ENCODE measurements around the gene PDCD1LG2. TPM values are rescaled to one million over a fixed set of nuclear protein-coding genes. Genes with fewer than 3 reads are reported as not detected.

PDCD1LG2 gene
- total RNA-seq, 1 experiment from 2014 or later, result not detected

GRCh38 chr9:5620494-5620893, 110.2 kb downstream of the PDCD1LG2 start:
- H3K23ac ChIP-seq (ENCODE audit: insufficient read length, low read depth, low read length), result no peak overlapping the region

More at GRCh38 chr9:5620494-5620893, 110.2 kb downstream of the PDCD1LG2 start:
- Histone ChIP-seq H2AK5ac (ENCODE audit: insufficient read length, low read length) (no peak overlapping the region), H2BK120ac (ENCODE audit: low read depth, low read length, poor library complexity, severe bottlenecking) (no peak overlapping the region), H3K14ac (ENCODE audit: insufficient read depth, low read length) (no peak overlapping the region), H3K9me3 (ENCODE audit: control insufficient read depth, low read depth, low read length) (no peaks in the 10 kb centered on the region), H3T11ph (ENCODE audit: low read length) (no peak overlapping the region), H2BK15ac (ENCODE audit: low read depth, low read length) (no peak overlapping the region), H3K56ac (ENCODE audit: insufficient read length, low read depth, low read length) (no peak overlapping the region), H4K20me1 (ENCODE audit: control insufficient read depth, insufficient read depth, insufficient read length) (no peaks in the 10 kb centered on the region), H2BK12ac (ENCODE audit: insufficient read length, low read depth, low read length) (no peak overlapping the region), H2AFZ (ENCODE audit: low read length) (no peak overlapping the region), H2BK20ac (ENCODE audit: low read depth, low read length, poor library complexity, severe bottlenecking) (no peak overlapping the region), H3K27ac (ENCODE audit: insufficient read length, low read depth, low read length) (no peak overlapping the region), H3K23me2 (ENCODE audit: insufficient read length, low read depth, low read length, poor library complexity, severe bottlenecking) (no peaks in the 10 kb centered on the region), H3K79me1 (ENCODE audit: insufficient read depth, low read depth, low read length, poor library complexity, severe bottlenecking) (no peaks in the 10 kb centered on the region), H3K18ac (ENCODE audit: insufficient read length, low read depth, low read length) (no peak overlapping the region), H3K4me2 (ENCODE audit: insufficient read depth, insufficient read length, low read length) (no peak overlapping the region), H3K27me3 (ENCODE audit: insufficient read depth, low read length) (no peaks in the 10 kb centered on the region), H3K9ac (ENCODE audit: extremely low read depth, insufficient read length, low read length) (no peak overlapping the region), H3K79me2 (ENCODE audit: insufficient read depth, low read length) (0 out of 2 replicates have a peak, but pooled peaks cover 1% of the 10 kb centered on the region), H2BK5ac (ENCODE audit: insufficient read length, low read length) (no peak overlapping the region), H3K4me1 (ENCODE audit: insufficient read depth, low read length) (no peaks in the 10 kb centered on the region), H4K5ac (ENCODE audit: insufficient read length, low read depth, low read length) (no peak overlapping the region), H4K8ac (replicated peaks; ENCODE audit: insufficient read length, low read depth, low read length) (no peak overlapping the region), H3K4ac (ENCODE audit: low read depth, low read length) (no peak overlapping the region), H4K91ac (ENCODE audit: insufficient read length, low read depth, low read length) (no peak overlapping the region)
- Mint-ChIP-seq H3K4me3 (no peak overlapping the region), H3K27me3 (ENCODE audit: low read depth) (no peaks in the 10 kb centered on the region), H3K4me1 (no peaks in the 10 kb centered on the region), H3K27ac (no peak overlapping the region; a peak in 1 of 7 replicates), H3K9me3 (no peaks in the 10 kb centered on the region), H3K36me3 (ENCODE audit: insufficient read depth in 1 of 3, low read depth in 3 of 3) (no peaks in the 10 kb centered on the region)
- no peak for DNase-seq
- no peak for TF ChIP-seq CTCF (conservative IDR thresholded peaks at IDR 0.05)
- WGBS (ENCODE audit: extremely low coverage, insufficient read length, low lambda C conversion rate), result no CpG with 5 or more reads among the region's 2 CpGs

Other genes starting within 250 kb of the PDCD1LG2 start
- gene RLN2, start 205.8 kb upstream of the PDCD1LG2 start, total RNA-seq (2021), result 3.6 and 3.7 TPM in 2 replicates
- gene RLN1, start 170.7 kb upstream of the PDCD1LG2 start, total RNA-seq (2021), result 0.39 and 0.52 TPM in 2 replicates
- 19.6 and 22.6 TPM in 2 replicates for gene PLGRKT, start 72.6 kb upstream of the PDCD1LG2 start, total RNA-seq (2021)
- 0.13 TPM in 1 of 2 replicates, not detected in the other for gene CD274, start 60.0 kb upstream of the PDCD1LG2 start, total RNA-seq (2021)
- gene RIC1, start 118.6 kb downstream of the PDCD1LG2 start, total RNA-seq (2021), result 13.7 and 13.8 TPM in 2 replicates